T-cell (primary cell): ENCODE data around the gene NOD2. TPM values are rescaled to one million over a fixed set of nuclear protein-coding genes. Genes with fewer than 3 reads are reported as not detected.

ENCODE experiments used
- ATAC-seq, 4 experiments: fragments of 200-7000 bp in 3 of 4; fragments of 150-1000 bp in 1 of 4; cut with Tn5 transposase; replicated peaks in 1 of 4; 1 replicate in 3 of 4; 2 replicates in 1 of 4; pipeline ENCODE4 v1.10.0; 2021; ENCODE audit warnings: moderate library complexity in 3 of 4, mild to moderate bottlenecking in 2 of 4, moderate number of reproducible peaks in 1 of 4
- CTCF ChIA-PET, 2 donors: fragments of 300-600 bp; sonication (Branson Sonifier 250); formaldehyde crosslinking; loops; one replicate each; lab custom pipeline; 2022; ENCODE audit warnings: antibody characterized with exemption in 2 of 2; lab: Charles Lee
- POLR2A ChIA-PET, 2 donors: fragments of 300-600 bp; sonication (Branson Sonifier 250); formaldehyde crosslinking; loops; one replicate each; lab custom pipeline; 2022; ENCODE audit warnings: antibody characterized with exemption in 2 of 2; lab: Charles Lee
- DNase-seq, 35 experiments: peaks; one replicate each; pipeline versions ENCODE4 v3.0.0 to v3.0.0-alpha.2; 2013 to 2023
- H3K27ac ChIP-seq: one replicate; pipeline ENCODE4 v1.5.1; 2013; ENCODE audit warnings: low read length
- H3K27me3 ChIP-seq, 2 experiments: replicated peaks in 1 of 2; 1 replicate in 1 of 2; 2 replicates in 1 of 2; pipeline versions ENCODE4 v1.6.1 to v1.7.0; 2013; ENCODE audit warnings: low read length in 1 of 2, mixed read lengths in 1 of 2; ENCODE audit not compliant: control insufficient read depth in 2 of 2, insufficient read depth in 2 of 2; ENCODE audit errors: extremely low read depth in 1 of 2
- H3K36me3 ChIP-seq, 2 donors: 1 replicate in 1 of 2; 2 replicates in 1 of 2; pipeline versions ENCODE4 v1.6.1 to v1.7.0; 2013; ENCODE audit warnings: low read length in 1 of 2; ENCODE audit not compliant: control insufficient read depth in 2 of 2, insufficient read depth in 1 of 2; ENCODE audit errors: extremely low read depth in 1 of 2
- H3K4me1 ChIP-seq, 2 experiments: 1 replicate in 1 of 2; 2 replicates in 1 of 2; pipeline versions ENCODE4 v1.6.1 to v1.7.0; 2013; ENCODE audit warnings: low read length in 2 of 2, mixed read lengths in 1 of 2; ENCODE audit not compliant: insufficient read depth in 2 of 2, control insufficient read depth in 1 of 2; ENCODE audit errors: extremely low read depth in 1 of 2
- H3K4me3 ChIP-seq, 2 donors: 1 replicate in 1 of 2; 2 replicates in 1 of 2; pipeline versions ENCODE4 v1.5.1 to v1.7.0; 2013; ENCODE audit warnings: mild to moderate bottlenecking in 2 of 2, low read length in 1 of 2, moderate library complexity in 1 of 2; ENCODE audit not compliant: control insufficient read depth in 1 of 2; ENCODE audit errors: extremely low read depth in 1 of 2
- H3K9me3 ChIP-seq: 2 replicates; pipeline ENCODE4 v1.7.0; 2013
- H3K27ac Mint-ChIP-seq, 2 donors: one replicate each; pipeline ENCODE4 v1.8.0; 2020 to 2021; ENCODE audit warnings: mild to moderate bottlenecking in 2 of 2, mixed read lengths in 2 of 2
- H3K27me3 Mint-ChIP-seq, 2 donors: one replicate each; pipeline ENCODE4 v1.8.0; 2021 to 2022; ENCODE audit warnings: mixed read lengths in 2 of 2
- H3K36me3 Mint-ChIP-seq: one replicate; pipeline ENCODE4 v1.8.0; 2021; ENCODE audit warnings: mixed read lengths
- H3K4me1 Mint-ChIP-seq, 3 donors: one replicate each; pipeline ENCODE4 v1.8.0; 2020 to 2022; ENCODE audit warnings: mixed read lengths in 3 of 3, mild to moderate bottlenecking in 1 of 3
- H3K4me3 Mint-ChIP-seq, 3 donors: one replicate each; pipeline ENCODE4 v1.8.0; 2020 to 2022; ENCODE audit warnings: mild to moderate bottlenecking in 3 of 3, mixed read lengths in 3 of 3, moderate library complexity in 3 of 3
- H3K9me3 Mint-ChIP-seq, 3 donors: one replicate each; pipeline ENCODE4 v1.8.0; 2020 to 2022; ENCODE audit warnings: mixed read lengths in 3 of 3
- WGBS: methylation state at CpG from one replicate; pipeline ENCODE4 v1.1.5; 2013; ENCODE audit warnings: missing lambda C conversion rate; ENCODE audit not compliant: insufficient coverage; 5-methylcytosine and 5-hydroxymethylcytosine counted together
- total RNA-seq, 35 experiments: library from RNA in 6 of 35; stranded (reverse) in 6 of 35; fragments of 120-200 nt in 1 of 35; gene quantifications; one replicate each; pipeline versions ENCODE4 v1.2.1 to v1.2.4 and lab custom pipeline; 2013 to 2026

The NOD2 gene
- total RNA-seq, 5 donors from 2014 or later (not counting 1 experiment from before 2014, with no cell fraction given), result 2.4 to 7.6 (median 3.1) TPM

DNA sequence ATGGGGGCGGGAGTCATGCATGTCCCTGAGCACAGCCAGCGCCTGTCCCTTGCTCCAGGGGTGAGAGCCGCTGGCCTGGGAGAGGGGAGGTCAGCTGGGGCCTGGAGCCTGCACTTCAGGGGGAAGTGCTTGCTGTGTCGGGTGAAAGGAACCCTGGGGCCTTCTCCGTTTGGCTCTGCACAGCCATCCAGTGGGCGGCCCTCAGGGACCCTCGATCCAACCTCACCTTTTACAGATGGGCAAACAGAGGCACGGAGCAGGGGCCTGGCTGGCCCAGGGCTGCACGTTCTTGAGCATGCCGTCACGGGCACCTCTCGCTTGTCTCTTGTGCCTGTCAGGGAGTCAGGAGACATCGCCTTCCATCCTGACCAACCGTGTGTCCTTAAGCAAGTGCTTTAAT, 14.1 kb upstream of the NOD2 start:
- H3K36me3 Mint-ChIP-seq, result peaks cover 45% of the 10 kb centered on the region
- Histone ChIP-seq H3K27me3 (no peaks in the 10 kb centered on the region), H3K4me3 (peak overlapping the region; percentile 89 to 100), H3K9me3 (no peaks in the 10 kb centered on the region), H3K4me1 (peaks cover 45 to 81% of the 10 kb centered on the region in 2 experiments), H3K36me3 (peaks cover 14 to 51% of the 10 kb centered on the region in 2 donors), H3K27ac (peak overlapping the region; percentile 76)
- H3K4me1 Mint-ChIP-seq, result peaks cover 78 to 83% (median 80%) of the 10 kb centered on the region in 3 donors
- ChIA-PET CTCF (interaction anchor here (0.5 to 2.7 kb wide), 7 partner anchors 10 to 654 kb away, joined by 3 to 17 read pairs (median 7); partner anchors contain the start of gene CNEP1R1 (in 1 of the 2)), POLR2A (interaction anchor here (0.6 to 1.5 kb wide), 4 partner anchors 11 to 522 kb away, joined by 3 to 7 read pairs (median 3); no protein-coding TSS in a partner anchor)
- no peaks in the 10 kb centered on the region for H3K9me3 Mint-ChIP-seq
- DNase-seq (no peak), ATAC-seq (no peak)
- whole genome bisulfite sequencing, result 68% methylated on average over 12 of the region's 14 CpGs
- H3K4me3 Mint-ChIP-seq, result peak overlapping the region; percentile 90 to 94 (median 94)
- H3K27me3 Mint-ChIP-seq, result no peaks in the 10 kb centered on the region
- H3K27ac Mint-ChIP-seq, result peak overlapping the region; percentile 98 to 99

DNA sequence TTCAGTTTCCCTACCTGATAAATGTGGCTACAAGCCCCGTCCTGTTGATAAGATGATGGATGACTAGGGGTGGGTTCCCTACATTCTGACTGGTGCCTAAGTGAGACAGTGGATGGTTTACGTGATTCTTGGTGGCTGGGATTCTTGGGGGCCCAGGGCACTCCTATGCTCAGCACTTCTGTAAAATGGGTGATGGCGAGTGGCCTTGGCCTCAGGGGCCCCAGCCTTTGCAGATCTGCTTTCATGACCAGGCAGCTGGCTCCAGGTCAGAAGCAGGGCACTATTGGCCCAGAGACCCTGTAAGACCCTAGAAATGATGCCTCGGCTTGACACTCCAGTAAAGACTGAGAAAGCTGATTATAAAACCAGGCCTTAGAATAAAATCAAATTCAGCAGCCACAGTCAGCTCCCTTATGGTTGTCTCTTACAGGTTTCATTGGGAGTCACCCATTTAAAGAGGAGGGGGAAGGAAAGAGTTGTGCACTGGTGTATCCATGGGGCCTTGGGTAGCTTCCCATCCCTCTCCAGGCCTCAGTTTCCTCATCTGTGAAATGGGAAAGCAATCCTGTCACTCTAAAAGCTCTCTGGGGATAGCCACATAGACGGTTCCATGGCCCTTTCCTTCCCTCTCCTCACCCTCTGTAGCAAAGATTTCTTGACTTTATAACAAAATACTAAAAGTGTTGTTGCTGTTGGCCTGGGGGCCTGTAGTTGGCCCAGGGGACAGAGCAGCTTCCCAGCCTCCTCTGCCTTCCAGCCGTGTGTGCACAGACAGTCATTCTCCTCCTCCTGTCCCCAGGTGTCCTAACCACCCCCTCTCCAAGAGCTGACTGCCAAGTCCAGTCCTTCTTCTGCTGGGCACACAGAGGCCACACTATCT, 13.5 kb upstream of the NOD2 start:
- 0% methylated on average over 1 of the region's 6 CpGs for WGBS
- Mint-ChIP-seq H3K4me1 (peaks cover 84 to 89% (median 86%) of the 10 kb centered on the region in 3 donors), H3K9me3 (no peaks in the 10 kb centered on the region), H3K27ac (peak overlapping the region; percentile 98 to 99), H3K36me3 (peaks cover 39% of the 10 kb centered on the region), H3K27me3 (no peaks in the 10 kb centered on the region), H3K4me3 (peak overlapping the region; percentile 90 to 94 (median 94))
- DNase-seq, result no peak
- Histone ChIP-seq H3K27ac (peak overlapping the region; percentile 76), H3K27me3 (no peaks in the 10 kb centered on the region), H3K36me3 (peaks cover 12 to 45% of the 10 kb centered on the region in 2 donors), H3K9me3 (no peaks in the 10 kb centered on the region), H3K4me3 (peak overlapping the region; percentile 89 to 100), H3K4me1 (peaks cover 52 to 87% of the 10 kb centered on the region in 2 experiments)
- ChIA-PET CTCF (interaction anchor here (0.5 to 2.7 kb wide), 5 partner anchors 12 to 399 kb away, joined by 7 to 17 read pairs (median 9); partner anchors contain the start of gene CYLD (in 1 of the 2)), POLR2A (interaction anchor here (0.5 to 2.0 kb wide), 5 partner anchors 12 to 524 kb away, joined by 3 to 11 read pairs (median 3); partner anchors contain the start of gene CYLD (in 1 of the 2))
- ATAC-seq, result no peak

DNA sequence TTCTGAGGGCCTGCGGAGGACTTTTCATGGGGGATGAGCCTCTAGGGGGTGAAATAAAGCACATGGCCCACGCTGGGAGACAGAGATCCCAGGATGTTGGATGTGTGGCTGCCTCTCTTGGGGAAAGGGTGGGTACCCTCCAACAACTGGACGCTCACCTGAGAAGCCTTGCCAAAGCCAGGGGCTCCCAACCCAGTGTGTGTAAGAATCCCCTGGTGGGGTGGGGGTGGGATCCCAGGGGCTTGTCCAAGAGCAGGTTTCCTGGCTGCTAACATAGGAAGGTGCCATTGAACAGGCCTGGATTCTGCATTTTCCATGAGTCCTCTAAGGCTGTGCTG, 12.9 kb upstream of the NOD2 start:
- ATAC-seq (no peak), DNase-seq (no peak)
- Histone ChIP-seq H3K27ac (peak overlapping the region; percentile 76), H3K36me3 (peaks cover 9 to 39% of the 10 kb centered on the region in 2 donors), H3K4me1 (peaks cover 58 to 93% of the 10 kb centered on the region in 2 experiments), H3K4me3 (peak overlapping the region; percentile 89 to 100), H3K9me3 (no peaks in the 10 kb centered on the region), H3K27me3 (no peaks in the 10 kb centered on the region)
- peaks cover 90 to 92% (median 92%) of the 10 kb centered on the region in 3 donors for H3K4me1 Mint-ChIP-seq
- peak overlapping the region; percentile 90 to 94 (median 94) for H3K4me3 Mint-ChIP-seq
- peak overlapping the region; percentile 98 to 99 for H3K27ac Mint-ChIP-seq
- peaks cover 33% of the 10 kb centered on the region for H3K36me3 Mint-ChIP-seq
- no peaks in the 10 kb centered on the region for H3K27me3 Mint-ChIP-seq
- ChIA-PET CTCF (interaction anchor here in 1 of 2 donors (1.3 to 2.7 kb wide), 6 partner anchors 9 to 126 kb away, joined by 6 to 17 read pairs (median 10); partner anchors contain the start of gene CYLD), POLR2A (interaction anchor here (0.7 to 2.0 kb wide), 4 partner anchors 13 to 525 kb away, joined by 3 to 11 read pairs (median 4); partner anchors contain the start of gene CYLD (in 1 of the 2))
- no peaks in the 10 kb centered on the region for H3K9me3 Mint-ChIP-seq
- 22% methylated on average over 1 of the region's 3 CpGs for WGBS

DNA sequence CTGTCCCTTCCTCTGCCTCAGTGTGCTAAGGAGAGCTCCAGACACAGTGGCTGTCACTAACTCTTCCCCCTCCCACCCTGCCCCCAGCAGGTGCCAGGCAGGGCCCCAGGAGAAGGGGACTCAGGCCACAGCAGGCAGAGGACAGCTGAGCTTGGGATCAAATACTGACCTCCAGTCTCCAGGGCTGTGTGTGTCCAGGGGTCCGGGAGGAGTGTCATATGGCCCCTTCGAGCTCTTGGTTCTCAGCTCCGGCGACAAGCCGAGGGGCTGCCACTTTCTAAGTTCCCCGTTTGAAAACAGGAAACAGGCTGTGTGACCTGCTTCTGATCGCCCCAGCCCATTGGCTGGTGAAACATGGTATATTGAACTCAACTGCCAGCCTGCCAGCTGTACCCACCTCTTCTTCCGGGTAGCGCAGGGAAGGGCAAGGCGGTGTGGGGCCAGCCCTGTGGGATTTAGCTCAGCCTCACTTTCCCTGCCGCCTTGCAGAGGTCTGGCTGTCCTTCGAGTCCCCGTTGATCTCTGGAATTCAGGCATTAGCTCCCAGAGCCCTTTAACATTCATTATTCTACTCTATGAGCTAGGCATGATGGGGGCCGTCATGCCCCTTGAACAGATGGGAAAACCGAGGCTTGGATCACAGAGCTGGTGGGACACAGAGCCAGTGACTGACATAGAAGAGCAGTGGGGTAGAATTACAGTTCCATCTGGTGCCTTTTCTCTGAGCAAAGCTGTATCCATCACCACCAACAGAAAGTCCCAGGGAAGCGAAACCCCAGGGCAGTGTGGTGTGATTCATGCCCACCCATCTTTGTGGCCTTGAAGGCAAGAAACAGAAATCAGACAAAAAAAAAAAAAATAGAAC, 12.2 kb upstream of the NOD2 start, which contains the start of gene SNX20:
Gene SNX20 (minus strand): TSS at position 292 of the 865 bp plus-strand sequence. CDS start 3,786 bp downstream, outside the sequence.
- Histone ChIP-seq H3K27me3 (no peaks in the 10 kb centered on the region), H3K4me1 (peaks cover 62 to 94% of the 10 kb centered on the region in 2 experiments), H3K27ac (peak within 1 kb of the TSS; percentile 76), H3K36me3 (peaks cover 5 to 31% of the 10 kb centered on the region in 2 donors), H3K9me3 (no peaks in the 10 kb centered on the region), H3K4me3 (peak within 1 kb of the TSS; percentile 89 to 100)
- Mint-ChIP-seq H3K4me1 (peaks cover 90 to 95% (median 92%) of the 10 kb centered on the region in 3 donors), H3K27me3 (no peaks in the 10 kb centered on the region), H3K9me3 (no peaks in the 10 kb centered on the region), H3K27ac (peak within 1 kb of the TSS; percentile 98 to 99), H3K36me3 (peaks cover 26% of the 10 kb centered on the region), H3K4me3 (peak within 1 kb of the TSS; percentile 90 to 94 (median 94))
- 0% methylated on average over 11 of the region's 16 CpGs for WGBS
- ATAC-seq, result peak; percentile 81 to 89 (median 86)
- peak; percentile 44 to 82 (median 68) for DNase-seq
- ChIA-PET CTCF (interaction anchor here (0.6 to 2.7 kb wide), 14 partner anchors 9 to 354 kb away, joined by 3 to 17 read pairs (median 5); partner anchors contain the start of gene CYLD (in 1 of the 2)), POLR2A (interaction anchor here (0.5 to 2.0 kb wide), 11 partner anchors 13 to 413 kb away, joined by 3 to 11 read pairs (median 3); partner anchors contain the start of gene CYLD (in 1 of the 2))

DNA sequence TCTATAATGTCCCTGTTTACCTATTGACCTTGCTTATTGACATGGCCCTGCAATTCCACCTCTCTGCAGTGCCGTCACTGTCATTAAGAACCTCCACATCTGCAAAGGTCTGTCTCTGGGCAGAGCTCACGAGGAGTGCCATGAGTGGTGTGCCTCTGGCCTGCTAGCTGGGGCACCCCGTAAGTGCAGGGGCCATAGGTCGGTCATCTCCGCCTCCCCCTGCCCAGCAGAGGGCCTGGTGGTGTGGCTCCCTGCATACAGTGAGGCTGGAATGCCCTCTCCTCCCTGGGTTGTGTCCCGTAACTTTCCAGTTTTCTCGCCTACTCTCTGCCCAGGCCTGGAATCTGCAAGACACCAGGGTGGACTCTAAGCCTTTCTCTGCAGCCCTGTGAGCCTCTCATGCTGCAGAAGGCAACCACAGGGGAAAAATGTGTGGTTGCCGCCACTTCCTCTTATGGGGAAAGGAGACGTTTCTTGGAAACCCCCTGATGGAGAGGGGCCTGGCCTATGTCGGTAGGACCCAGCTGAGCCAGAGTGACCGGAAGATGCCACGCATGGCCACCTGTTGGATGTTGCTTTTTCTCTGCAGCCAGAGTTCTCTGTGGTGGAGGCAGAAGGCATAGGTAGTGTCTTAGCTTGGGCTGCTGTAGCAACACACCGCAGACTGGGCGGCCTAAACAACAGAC, 9.6 kb upstream of the NOD2 start:
- H3K27ac Mint-ChIP-seq, result peak overlapping the region; percentile 94
- Histone ChIP-seq H3K4me1 (peaks cover 51 to 76% of the 10 kb centered on the region in 2 experiments), H3K9me3 (no peaks in the 10 kb centered on the region), H3K36me3 (peaks cover 0 to 6% of the 10 kb centered on the region in 2 donors), H3K27ac (peak overlapping the region; percentile 87), H3K4me3 (peak overlapping the region in 1 of 2 donors; percentile 46), H3K27me3 (no peaks in the 10 kb centered on the region)
- H3K36me3 Mint-ChIP-seq, result peaks cover 2% of the 10 kb centered on the region
- peak overlapping the region; percentile 46 to 68 (median 57) for H3K4me3 Mint-ChIP-seq
- ChIA-PET CTCF (interaction anchor here in 1 of 2 donors (0.9 kb wide), 1 partner anchor 61 kb away, joined by 3 read pairs; no protein-coding TSS in a partner anchor), POLR2A (interaction anchor here in 1 of 2 donors (0.8 kb wide), 1 partner anchor 58 kb away, joined by 3 read pairs; the partner anchor contains the start of gene CYLD)
- H3K27me3 Mint-ChIP-seq, result no peaks in the 10 kb centered on the region
- ATAC-seq (peak; percentile 28 to 53 (median 44)), DNase-seq (peak in 27 of 35 experiments; percentile 31 to 77 (median 46))
- H3K4me1 Mint-ChIP-seq, result peaks cover 70 to 80% (median 75%) of the 10 kb centered on the region in 3 donors
- 28% methylated on average over 9 of the region's 14 CpGs for WGBS
- H3K9me3 Mint-ChIP-seq, result no peaks in the 10 kb centered on the region
